ENCODE results near the gene TAC1. TPM values are rescaled to one million over a fixed set of nuclear protein-coding genes. Genes with fewer than 3 reads are reported as not detected.

The TAC1 gene
- 0.31 and 0.51 TPM in 2 replicates for total RNA-seq

GRCh38 chr7:97731736-97732564, at the start of gene TAC1:
Gene TAC1, plus strand, starts transcription at chr7:97732086. Its CDS starts 527 bp downstream, at chr7:97732613.
- Mint-ChIP-seq H3K9me3 (no peaks in the 10 kb centered on the region), H3K4me3 (no peak within 1 kb of the TSS), H3K4me1 (ENCODE audit: low read depth) (no peaks in the 10 kb centered on the region), H3K36me3 (ENCODE audit: low read depth) (peaks cover 2% of the 10 kb centered on the region), H3K27me3 (ENCODE audit: insufficient read depth) (peaks cover 50% of the 10 kb centered on the region), H3K27ac (no peak within 1 kb of the TSS)
- intact Hi-C loops (cut with micrococcal nuclease): loop anchor here (5.0 kb wide), 1 partner anchor 730 kb away; no protein-coding TSS in a partner anchor
- DNase-seq (ENCODE audit: low spot score): no peak

DNA sequence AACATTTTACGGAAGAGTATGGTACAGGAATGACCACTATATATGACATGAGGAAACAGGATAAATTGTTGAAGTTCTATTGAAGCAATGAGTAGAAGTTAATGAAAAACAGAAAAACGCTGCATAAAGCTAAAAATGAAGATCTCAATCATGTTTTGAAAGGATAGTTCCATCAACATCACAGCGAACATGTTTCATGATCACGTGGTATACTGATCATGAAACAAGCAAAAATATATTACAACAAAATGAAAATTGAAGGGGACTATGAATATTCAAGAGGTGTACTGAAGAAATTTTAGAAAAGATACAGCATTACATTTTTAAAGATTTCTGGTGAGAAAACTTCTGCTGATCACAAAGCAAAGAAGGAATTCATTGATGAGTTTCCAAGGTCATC, 45.9 kb upstream of the TAC1 start:
- Mint-ChIP-seq H3K4me3 (no peak overlapping the region), H3K27ac (no peak overlapping the region), H3K9me3 (no peaks in the 10 kb centered on the region), H3K4me1 (ENCODE audit: low read depth) (no peaks in the 10 kb centered on the region), H3K27me3 (ENCODE audit: insufficient read depth) (no peaks in the 10 kb centered on the region), H3K36me3 (ENCODE audit: low read depth) (no peaks in the 10 kb centered on the region)
- DNase-seq (ENCODE audit: low spot score): no peak
- intact Hi-C loops (cut with micrococcal nuclease): no loop called here

DNA sequence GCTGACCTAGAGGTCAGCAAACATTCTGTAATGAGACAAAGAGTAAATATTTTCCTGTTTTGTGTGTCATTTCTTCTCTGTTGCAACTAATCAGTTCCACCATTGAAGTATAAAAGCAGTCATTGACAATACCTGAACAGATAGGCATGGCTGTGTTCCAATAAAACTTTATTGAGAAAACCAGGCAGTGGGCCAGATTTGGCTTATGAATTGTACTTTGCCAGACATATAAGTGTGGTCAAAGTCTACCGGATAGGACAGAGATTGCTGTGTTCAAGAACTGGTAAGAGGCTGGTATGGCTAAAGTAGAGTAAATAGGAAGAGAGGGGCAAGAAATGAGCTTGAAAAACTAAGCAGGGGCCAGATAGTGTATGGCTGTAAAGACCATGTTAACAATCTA, 38.3 kb upstream of the TAC1 start:
- DNase-seq (ENCODE audit: low spot score): no peak
- Mint-ChIP-seq H3K4me3 (no peak overlapping the region), H3K4me1 (ENCODE audit: low read depth) (no peaks in the 10 kb centered on the region), H3K36me3 (ENCODE audit: low read depth) (no peaks in the 10 kb centered on the region), H3K27ac (no peak overlapping the region), H3K27me3 (ENCODE audit: insufficient read depth) (peaks cover 1% of the 10 kb centered on the region), H3K9me3 (no peaks in the 10 kb centered on the region)
- intact Hi-C loops (cut with micrococcal nuclease): no loop called here

GRCh38 chr7:97694355-97694754, 37.5 kb upstream of the TAC1 start:
- Mint-ChIP-seq H3K36me3 (ENCODE audit: low read depth) (no peaks in the 10 kb centered on the region), H3K27me3 (ENCODE audit: insufficient read depth) (peaks cover 1% of the 10 kb centered on the region), H3K9me3 (no peaks in the 10 kb centered on the region), H3K27ac (no peak overlapping the region), H3K4me3 (no peak overlapping the region), H3K4me1 (ENCODE audit: low read depth) (no peaks in the 10 kb centered on the region)
- intact Hi-C loops (cut with micrococcal nuclease): no loop called here
- no peak for DNase-seq (ENCODE audit: low spot score)

- DNase-seq (ENCODE audit: low spot score): no peak
- Mint-ChIP-seq H3K4me1 (ENCODE audit: low read depth) (no peaks in the 10 kb centered on the region), H3K27ac (no peak overlapping the region), H3K27me3 (ENCODE audit: insufficient read depth) (peaks cover under 1% of the 10 kb centered on the region), H3K4me3 (no peak overlapping the region), H3K9me3 (no peaks in the 10 kb centered on the region), H3K36me3 (ENCODE audit: low read depth) (no peaks in the 10 kb centered on the region)
- intact Hi-C loops (cut with micrococcal nuclease): no loop called here
Measured at GRCh38 chr7:97697396-97697795, 34.5 kb upstream of the TAC1 start.

GRCh38 chr7:97722386-97722785, 9.5 kb upstream of the TAC1 start:
- H3K4me1 Mint-ChIP-seq (ENCODE audit: low read depth): no peaks in the 10 kb centered on the region
- H3K27ac Mint-ChIP-seq: no peak overlapping the region
- no peaks in the 10 kb centered on the region for H3K9me3 Mint-ChIP-seq
- H3K27me3 Mint-ChIP-seq (ENCODE audit: insufficient read depth): no peaks in the 10 kb centered on the region
- no peak for DNase-seq (ENCODE audit: low spot score)
- H3K4me3 Mint-ChIP-seq: no peak overlapping the region
- H3K36me3 Mint-ChIP-seq (ENCODE audit: low read depth): no peaks in the 10 kb centered on the region
- intact Hi-C loops (cut with micrococcal nuclease): no loop called here

GRCh38 chr7:97732565-97733275, 834 bp downstream of the TAC1 start:
- peaks cover 2% of the 10 kb centered on the region for H3K36me3 Mint-ChIP-seq (ENCODE audit: low read depth)
- intact Hi-C loops (cut with micrococcal nuclease): loop anchor here (5.0 kb wide), 1 partner anchor 730 kb away; no protein-coding TSS in a partner anchor
- H3K4me3 Mint-ChIP-seq: no peak overlapping the region
- no peak overlapping the region for H3K27ac Mint-ChIP-seq
- peaks cover 50% of the 10 kb centered on the region for H3K27me3 Mint-ChIP-seq (ENCODE audit: insufficient read depth)
- H3K9me3 Mint-ChIP-seq: no peaks in the 10 kb centered on the region
- DNase-seq (ENCODE audit: low spot score): no peak
- no peaks in the 10 kb centered on the region for H3K4me1 Mint-ChIP-seq (ENCODE audit: low read depth)

- H3K27me3 Mint-ChIP-seq (ENCODE audit: insufficient read depth): peaks cover 50% of the 10 kb centered on the region
- DNase-seq (ENCODE audit: low spot score): no peak
Measured at GRCh38 chr7:97733276-97734161, 1.6 kb downstream of the TAC1 start.

DNA sequence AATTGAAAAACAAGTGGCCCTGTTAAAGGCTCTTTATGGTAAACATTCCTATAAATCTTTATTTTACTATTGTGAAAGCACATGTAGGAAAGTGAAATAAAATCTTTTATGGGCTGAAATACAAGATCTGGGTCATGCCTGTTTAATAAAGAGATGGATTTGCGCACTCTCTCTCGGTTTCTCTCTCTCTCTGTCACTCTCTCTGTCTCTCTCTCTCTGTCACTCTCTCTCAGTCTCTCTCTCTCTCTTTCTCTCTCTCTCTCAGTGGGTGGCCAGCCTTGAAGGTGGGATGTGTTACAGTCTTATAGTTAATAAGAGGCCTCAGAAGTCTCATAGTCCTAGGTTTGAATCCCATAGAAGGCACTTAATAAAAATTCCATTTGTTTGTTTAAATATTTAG, 2.4 kb downstream of the TAC1 start:
- Mint-ChIP-seq H3K4me1 (ENCODE audit: low read depth) (no peaks in the 10 kb centered on the region), H3K27me3 (ENCODE audit: insufficient read depth) (peaks cover 50% of the 10 kb centered on the region), H3K36me3 (ENCODE audit: low read depth) (peaks cover 2% of the 10 kb centered on the region), H3K9me3 (no peaks in the 10 kb centered on the region), H3K27ac (no peak overlapping the region), H3K4me3 (no peak overlapping the region)
- no peak for DNase-seq (ENCODE audit: low spot score)
- intact Hi-C loops (cut with micrococcal nuclease): loop anchor here (5.0 kb wide), 1 partner anchor 732 kb away; no protein-coding TSS in a partner anchor

More at GRCh38 chr7:97733276-97734161, 1.6 kb downstream of the TAC1 start:
- Mint-ChIP-seq H3K4me3 (no peak overlapping the region), H3K9me3 (no peaks in the 10 kb centered on the region), H3K4me1 (ENCODE audit: low read depth) (no peaks in the 10 kb centered on the region), H3K27ac (no peak overlapping the region), H3K36me3 (ENCODE audit: low read depth) (peaks cover 2% of the 10 kb centered on the region)
- intact Hi-C loops (cut with micrococcal nuclease): loop anchor here (5.0 kb wide), 1 partner anchor 731 kb away; no protein-coding TSS in a partner anchor

GRCh38 chr7:97735075-97735474, 3.2 kb downstream of the TAC1 start:
- H3K4me1 Mint-ChIP-seq (ENCODE audit: low read depth): no peaks in the 10 kb centered on the region
- intact Hi-C loops (cut with micrococcal nuclease): no loop called here
- H3K27me3 Mint-ChIP-seq (ENCODE audit: insufficient read depth): peaks cover 45% of the 10 kb centered on the region
- no peak for DNase-seq (ENCODE audit: low spot score)
- H3K36me3 Mint-ChIP-seq (ENCODE audit: low read depth): peaks cover 2% of the 10 kb centered on the region
- no peak overlapping the region for H3K27ac Mint-ChIP-seq
- H3K9me3 Mint-ChIP-seq: no peaks in the 10 kb centered on the region
- no peak overlapping the region for H3K4me3 Mint-ChIP-seq

- DNase-seq (ENCODE audit: low spot score): no peak
- H3K4me1 Mint-ChIP-seq (ENCODE audit: low read depth): no peaks in the 10 kb centered on the region
- intact Hi-C loops (cut with micrococcal nuclease): no loop called here
- no peak overlapping the region for H3K27ac Mint-ChIP-seq
- H3K4me3 Mint-ChIP-seq: no peak overlapping the region
- H3K36me3 Mint-ChIP-seq (ENCODE audit: low read depth): no peaks in the 10 kb centered on the region
- peaks cover 2% of the 10 kb centered on the region for H3K27me3 Mint-ChIP-seq (ENCODE audit: insufficient read depth)
- no peaks in the 10 kb centered on the region for H3K9me3 Mint-ChIP-seq
Measured at GRCh38 chr7:97748482-97748881, 16.6 kb downstream of the TAC1 start.

GRCh38 chr7:97751566-97751965, 19.7 kb downstream of the TAC1 start:
- H3K27me3 Mint-ChIP-seq (ENCODE audit: insufficient read depth): peaks cover 2% of the 10 kb centered on the region
- intact Hi-C loops (cut with micrococcal nuclease): no loop called here
- no peaks in the 10 kb centered on the region for H3K4me1 Mint-ChIP-seq (ENCODE audit: low read depth)

More at GRCh38 chr7:97751566-97751965, 19.7 kb downstream of the TAC1 start:
- no peak for DNase-seq (ENCODE audit: low spot score)
- no peak overlapping the region for H3K27ac Mint-ChIP-seq
- no peaks in the 10 kb centered on the region for H3K9me3 Mint-ChIP-seq
- H3K4me3 Mint-ChIP-seq: no peak overlapping the region
- no peaks in the 10 kb centered on the region for H3K36me3 Mint-ChIP-seq (ENCODE audit: low read depth)
